HepG2 (cell line): ENCODE data around the gene C14orf119. TPM values are rescaled to one million over a fixed set of nuclear protein-coding genes. Genes with fewer than 3 reads are reported as not detected.

Source experiments
- CC2D1A ChIP-seq: sonication (generic); formaldehyde crosslinking; IDR thresholded peaks from 2 replicates; pipeline ENCODE4 v1.8.1; 2023; ENCODE audit warnings: mild to moderate bottlenecking, missing genetic modification reagents
- FOXK1 ChIP-seq: sonication (generic); formaldehyde crosslinking; IDR thresholded peaks from 2 replicates; pipeline ENCODE4 v1.4.0; 2020; ENCODE audit warnings: low read depth, missing genetic modification reagents, borderline replicate concordance
- HMGXB3 ChIP-seq: sonication (generic); formaldehyde crosslinking; IDR thresholded peaks from 2 replicates; pipeline ENCODE4 v1.4.0; 2020; ENCODE audit warnings: missing genetic modification reagents, borderline replicate concordance
- SMAD1 ChIP-seq: sonication (generic); formaldehyde crosslinking; IDR thresholded peaks from 2 replicates; pipeline ENCODE4 v1.4.0; 2020; ENCODE audit warnings: missing genetic modification reagents, low read depth, mild to moderate bottlenecking, borderline replicate concordance
- ZFP90 ChIP-seq: sonication (generic); formaldehyde crosslinking; IDR thresholded peaks from 2 replicates; pipeline ENCODE4 v1.8.0; 2022; ENCODE audit warnings: missing genetic modification reagents, mild to moderate bottlenecking, inconsistent platforms, borderline replicate concordance
- ZNF33A ChIP-seq: sonication (generic); formaldehyde crosslinking; IDR thresholded peaks from 2 replicates; pipeline ENCODE4 v1.5.1; 2020; ENCODE audit warnings: missing genetic modification reagents, mild to moderate bottlenecking, moderate library complexity, borderline replicate concordance
- polyA plus RNA-seq, 8 experiments: library from polyadenylated mRNA; depleted of rRNA in 3 of 8; stranded (reverse) in 7 of 8; unstranded in 1 of 8; fragments of >200 nt; fragmentation: Illumina TruSeq in 4 of 8; extraction: Trizol in 4 of 8; gene quantifications; 2 replicates each; pipeline versions ENCODE4 v1.2.1 to v1.2.3, GENCODE V29; 2011 to 2016; ENCODE audit warnings: low read depth in 4 of 8, missing spikeins in 1 of 8, mixed read lengths in 1 of 8; ENCODE audit not compliant: insufficient read depth in 1 of 8
- total RNA-seq, 5 experiments: library from RNA; depleted of rRNA; stranded (reverse); fragments of >200 nt; fragmentation: Illumina TruSeq; extraction: Trizol; gene quantifications; 2 replicates each; pipeline ENCODE4 v1.2.3, GENCODE V29; 2016; ENCODE audit warnings: low read depth in 1 of 5
- TF ChIP-seq, protein P1 (sequence below): IDR thresholded peaks from 2 replicates; pipeline ENCODE4 v1.6.1; 2016; ENCODE audit warnings: missing genetic modification reagents, missing compliant biosample characterization
- TF ChIP-seq, protein P2 (sequence below): IDR thresholded peaks from 2 replicates; pipeline ENCODE4 v1.6.1; 2016; ENCODE audit warnings: low read depth, missing genetic modification reagents, missing compliant biosample characterization
- TF ChIP-seq, protein P3 (sequence below): sonication (generic); formaldehyde crosslinking; IDR thresholded peaks from 2 replicates; pipeline ENCODE4 v1.4.0; 2020; ENCODE audit warnings: missing genetic modification reagents

Gene C14orf119
- total and polyA plus RNA-seq, 2 of the 13 experiments (the other 11 are each of a cell fraction or from before 2014, with no cell fraction given): 117 to 206 TPM

DNA sequence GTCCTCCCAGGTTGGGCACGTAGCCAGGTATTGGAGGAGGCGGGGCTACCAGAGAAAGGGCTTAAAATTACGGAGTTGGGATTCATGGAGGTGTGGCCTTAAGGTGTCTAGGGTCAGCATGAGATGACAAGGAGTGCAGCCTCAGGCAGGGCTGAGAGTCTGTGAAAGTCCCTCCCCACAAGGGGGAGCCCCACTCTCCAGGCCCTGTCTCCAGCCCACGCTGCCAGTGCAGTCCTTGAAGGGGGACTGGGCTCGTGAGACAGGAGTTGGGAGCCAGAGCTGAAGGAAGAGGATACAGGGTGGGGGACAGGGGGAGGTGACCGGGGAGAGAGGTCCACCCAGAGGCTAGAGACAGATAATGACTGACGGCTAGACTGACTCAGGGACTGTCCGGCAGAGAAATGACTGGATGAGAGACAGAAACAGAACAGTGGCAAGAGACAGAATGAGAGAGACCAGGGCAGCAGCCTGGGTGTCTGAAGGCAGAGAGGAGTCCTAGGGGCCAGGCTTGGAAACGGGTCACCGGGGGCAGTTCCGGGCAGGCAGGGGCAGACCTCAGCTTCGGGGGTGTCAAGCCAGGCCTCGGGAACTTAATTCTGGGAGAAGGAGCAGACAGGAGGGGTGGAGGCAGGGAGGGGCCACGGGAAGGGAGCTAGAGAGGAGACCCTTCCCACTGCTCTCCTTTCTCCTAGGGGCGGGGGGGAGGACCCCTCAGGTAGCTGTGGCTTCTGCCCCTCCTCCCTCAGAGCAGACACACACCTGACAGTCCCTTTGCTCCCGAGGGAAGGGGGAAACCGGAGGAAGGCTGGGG is 39.0 kb upstream of the C14orf119 start (continued):
- TF ChIP-seq, protein P1, sequence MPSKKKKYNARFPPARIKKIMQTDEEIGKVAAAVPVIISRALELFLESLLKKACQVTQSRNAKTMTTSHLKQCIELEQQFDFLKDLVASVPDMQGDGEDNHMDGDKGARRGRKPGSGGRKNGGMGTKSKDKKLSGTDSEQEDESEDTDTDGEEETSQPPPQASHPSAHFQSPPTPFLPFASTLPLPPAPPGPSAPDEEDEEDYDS: peak; percentile 50; the same call in 1 of the 2 replicates
- TF ChIP-seq ZNF33A: no peak
- TF ChIP-seq FOXK1: peak; percentile 28; the same call in 1 of the 2 replicates
- TF ChIP-seq, protein P2, sequence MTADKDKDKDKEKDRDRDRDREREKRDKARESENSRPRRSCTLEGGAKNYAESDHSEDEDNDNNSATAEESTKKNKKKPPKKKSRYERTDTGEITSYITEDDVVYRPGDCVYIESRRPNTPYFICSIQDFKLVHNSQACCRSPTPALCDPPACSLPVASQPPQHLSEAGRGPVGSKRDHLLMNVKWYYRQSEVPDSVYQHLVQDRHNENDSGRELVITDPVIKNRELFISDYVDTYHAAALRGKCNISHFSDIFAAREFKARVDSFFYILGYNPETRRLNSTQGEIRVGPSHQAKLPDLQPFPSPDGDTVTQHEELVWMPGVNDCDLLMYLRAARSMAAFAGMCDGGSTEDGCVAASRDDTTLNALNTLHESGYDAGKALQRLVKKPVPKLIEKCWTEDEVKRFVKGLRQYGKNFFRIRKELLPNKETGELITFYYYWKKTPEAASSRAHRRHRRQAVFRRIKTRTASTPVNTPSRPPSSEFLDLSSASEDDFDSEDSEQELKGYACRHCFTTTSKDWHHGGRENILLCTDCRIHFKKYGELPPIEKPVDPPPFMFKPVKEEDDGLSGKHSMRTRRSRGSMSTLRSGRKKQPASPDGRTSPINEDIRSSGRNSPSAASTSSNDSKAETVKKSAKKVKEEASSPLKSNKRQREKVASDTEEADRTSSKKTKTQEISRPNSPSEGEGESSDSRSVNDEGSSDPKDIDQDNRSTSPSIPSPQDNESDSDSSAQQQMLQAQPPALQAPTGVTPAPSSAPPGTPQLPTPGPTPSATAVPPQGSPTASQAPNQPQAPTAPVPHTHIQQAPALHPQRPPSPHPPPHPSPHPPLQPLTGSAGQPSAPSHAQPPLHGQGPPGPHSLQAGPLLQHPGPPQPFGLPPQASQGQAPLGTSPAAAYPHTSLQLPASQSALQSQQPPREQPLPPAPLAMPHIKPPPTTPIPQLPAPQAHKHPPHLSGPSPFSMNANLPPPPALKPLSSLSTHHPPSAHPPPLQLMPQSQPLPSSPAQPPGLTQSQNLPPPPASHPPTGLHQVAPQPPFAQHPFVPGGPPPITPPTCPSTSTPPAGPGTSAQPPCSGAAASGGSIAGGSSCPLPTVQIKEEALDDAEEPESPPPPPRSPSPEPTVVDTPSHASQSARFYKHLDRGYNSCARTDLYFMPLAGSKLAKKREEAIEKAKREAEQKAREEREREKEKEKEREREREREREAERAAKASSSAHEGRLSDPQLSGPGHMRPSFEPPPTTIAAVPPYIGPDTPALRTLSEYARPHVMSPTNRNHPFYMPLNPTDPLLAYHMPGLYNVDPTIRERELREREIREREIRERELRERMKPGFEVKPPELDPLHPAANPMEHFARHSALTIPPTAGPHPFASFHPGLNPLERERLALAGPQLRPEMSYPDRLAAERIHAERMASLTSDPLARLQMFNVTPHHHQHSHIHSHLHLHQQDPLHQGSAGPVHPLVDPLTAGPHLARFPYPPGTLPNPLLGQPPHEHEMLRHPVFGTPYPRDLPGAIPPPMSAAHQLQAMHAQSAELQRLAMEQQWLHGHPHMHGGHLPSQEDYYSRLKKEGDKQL (CRISPR knock-in tag): peak; percentile 27; the same call in 1 of the 2 replicates
- peak; percentile 71; the same call in 1 of the 2 replicates for TF ChIP-seq ZFP90
- peak; percentile 39; the same call in 1 of the 2 replicates for TF ChIP-seq SMAD1 (CRISPR knock-in tag)
- TF ChIP-seq CC2D1A (CRISPR knock-in tag): no peak
- no peak for TF ChIP-seq HMGXB3 (CRISPR knock-in tag)
- TF ChIP-seq, protein P3, sequence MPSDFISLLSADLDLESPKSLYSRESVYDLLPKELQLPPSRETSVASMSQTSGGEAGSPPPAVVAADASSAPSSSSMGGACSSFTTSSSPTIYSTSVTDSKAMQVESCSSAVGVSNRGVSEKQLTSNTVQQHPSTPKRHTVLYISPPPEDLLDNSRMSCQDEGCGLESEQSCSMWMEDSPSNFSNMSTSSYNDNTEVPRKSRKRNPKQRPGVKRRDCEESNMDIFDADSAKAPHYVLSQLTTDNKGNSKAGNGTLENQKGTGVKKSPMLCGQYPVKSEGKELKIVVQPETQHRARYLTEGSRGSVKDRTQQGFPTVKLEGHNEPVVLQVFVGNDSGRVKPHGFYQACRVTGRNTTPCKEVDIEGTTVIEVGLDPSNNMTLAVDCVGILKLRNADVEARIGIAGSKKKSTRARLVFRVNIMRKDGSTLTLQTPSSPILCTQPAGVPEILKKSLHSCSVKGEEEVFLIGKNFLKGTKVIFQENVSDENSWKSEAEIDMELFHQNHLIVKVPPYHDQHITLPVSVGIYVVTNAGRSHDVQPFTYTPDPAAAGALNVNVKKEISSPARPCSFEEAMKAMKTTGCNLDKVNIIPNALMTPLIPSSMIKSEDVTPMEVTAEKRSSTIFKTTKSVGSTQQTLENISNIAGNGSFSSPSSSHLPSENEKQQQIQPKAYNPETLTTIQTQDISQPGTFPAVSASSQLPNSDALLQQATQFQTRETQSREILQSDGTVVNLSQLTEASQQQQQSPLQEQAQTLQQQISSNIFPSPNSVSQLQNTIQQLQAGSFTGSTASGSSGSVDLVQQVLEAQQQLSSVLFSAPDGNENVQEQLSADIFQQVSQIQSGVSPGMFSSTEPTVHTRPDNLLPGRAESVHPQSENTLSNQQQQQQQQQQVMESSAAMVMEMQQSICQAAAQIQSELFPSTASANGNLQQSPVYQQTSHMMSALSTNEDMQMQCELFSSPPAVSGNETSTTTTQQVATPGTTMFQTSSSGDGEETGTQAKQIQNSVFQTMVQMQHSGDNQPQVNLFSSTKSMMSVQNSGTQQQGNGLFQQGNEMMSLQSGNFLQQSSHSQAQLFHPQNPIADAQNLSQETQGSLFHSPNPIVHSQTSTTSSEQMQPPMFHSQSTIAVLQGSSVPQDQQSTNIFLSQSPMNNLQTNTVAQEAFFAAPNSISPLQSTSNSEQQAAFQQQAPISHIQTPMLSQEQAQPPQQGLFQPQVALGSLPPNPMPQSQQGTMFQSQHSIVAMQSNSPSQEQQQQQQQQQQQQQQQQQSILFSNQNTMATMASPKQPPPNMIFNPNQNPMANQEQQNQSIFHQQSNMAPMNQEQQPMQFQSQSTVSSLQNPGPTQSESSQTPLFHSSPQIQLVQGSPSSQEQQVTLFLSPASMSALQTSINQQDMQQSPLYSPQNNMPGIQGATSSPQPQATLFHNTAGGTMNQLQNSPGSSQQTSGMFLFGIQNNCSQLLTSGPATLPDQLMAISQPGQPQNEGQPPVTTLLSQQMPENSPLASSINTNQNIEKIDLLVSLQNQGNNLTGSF (CRISPR knock-in tag): 0 out of 2 replicates have a peak, but pooled peaks have one; percentile 34
